ENCODE results near the gene DDAH1.

DDAH1 gene

GRCh38 chr1:85274969-85275453, 189.9 kb downstream of the DDAH1 start:
- no peak for DNase-seq (ENCODE audit: low read depth in 2 of 2)

GRCh38 chr1:85273397-85273796, 191.6 kb downstream of the DDAH1 start:
- DNase-seq (ENCODE audit: low read depth in 2 of 2): no peak

- DNase-seq (ENCODE audit: low read depth in 2 of 2): no peak
These were observed 196.0 kb downstream of the DDAH1 start for GRCh38 chr1:85268801-85269585.

All from stimulated activated CD4-positive, alpha-beta T cell treated with anti-CD3 and anti-CD28 coated beads, Interleukin-12 subunit alpha, Interleukin-12 subunit beta, amount 100 ng/mL, for 24 hours (primary cell).